Occipital lobe (tissue), 2 donors: ENCODE data around the gene CD2. TPM values are rescaled to one million over a fixed set of nuclear protein-coding genes. Genes with fewer than 3 reads are reported as not detected.
A peak's percentile ranks its signal among the peaks of the same experiment; 100 is the strongest.
"Not testable (repeated sequence)": the region's sequence is repeated elsewhere in the genome, so short reads cannot be mapped to it uniquely, and the experiment has no call there.

Experiments
- DNase-seq: peaks from one replicate; lab custom pipeline; 2025; lab: John Stamatoyannopoulos, UW
- total RNA-seq: library from RNA; depleted of rRNA; stranded (reverse); fragments of >200 nt; gene quantifications from one replicate; pipeline ENCODE4 v1.2.3, GENCODE V29; 2014

The CD2 gene
- total RNA-seq, 1 donor from 2014 or later, result not detected

DNA sequence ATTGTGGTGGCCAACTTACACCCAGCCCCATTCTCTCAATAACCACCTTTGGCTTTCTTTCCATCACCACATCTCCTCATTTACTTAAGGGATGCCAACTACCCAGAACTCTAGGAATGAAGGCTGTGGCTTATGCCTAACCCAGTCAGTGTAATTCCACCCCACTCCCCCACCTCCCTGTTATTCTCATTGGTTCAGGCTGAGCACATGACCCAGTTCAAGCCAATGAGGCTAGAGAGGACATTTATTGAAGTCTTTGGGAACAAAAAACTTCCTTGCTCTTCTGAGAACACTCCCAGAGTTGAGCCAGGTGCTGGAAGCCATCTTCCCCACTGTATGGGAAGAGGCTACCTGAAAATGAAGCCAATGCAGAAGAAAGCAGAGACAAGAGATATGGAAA, 22.8 kb upstream of the CD2 start:
- no peak for DNase-seq

DNA sequence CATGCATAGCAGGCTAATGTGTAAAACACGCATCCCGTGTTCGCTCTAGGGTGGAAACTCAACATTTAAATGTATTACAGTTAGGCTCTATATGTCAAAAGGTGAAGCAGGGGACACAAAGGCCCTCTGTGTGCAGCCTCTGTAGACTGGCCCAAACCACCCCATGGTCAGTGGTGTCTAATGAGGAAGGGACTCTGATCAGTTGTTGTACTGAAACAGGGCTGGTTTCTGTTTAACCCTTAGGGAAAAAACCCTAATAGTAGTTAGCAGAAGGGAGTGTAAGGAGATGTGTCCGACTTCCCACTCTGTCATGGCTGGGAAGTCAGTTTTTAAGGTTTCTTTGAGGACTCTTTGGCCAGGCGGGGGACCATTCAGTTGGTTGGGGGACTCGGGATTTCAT, 21.5 kb upstream of the CD2 start:
- no peak for DNase-seq

DNA sequence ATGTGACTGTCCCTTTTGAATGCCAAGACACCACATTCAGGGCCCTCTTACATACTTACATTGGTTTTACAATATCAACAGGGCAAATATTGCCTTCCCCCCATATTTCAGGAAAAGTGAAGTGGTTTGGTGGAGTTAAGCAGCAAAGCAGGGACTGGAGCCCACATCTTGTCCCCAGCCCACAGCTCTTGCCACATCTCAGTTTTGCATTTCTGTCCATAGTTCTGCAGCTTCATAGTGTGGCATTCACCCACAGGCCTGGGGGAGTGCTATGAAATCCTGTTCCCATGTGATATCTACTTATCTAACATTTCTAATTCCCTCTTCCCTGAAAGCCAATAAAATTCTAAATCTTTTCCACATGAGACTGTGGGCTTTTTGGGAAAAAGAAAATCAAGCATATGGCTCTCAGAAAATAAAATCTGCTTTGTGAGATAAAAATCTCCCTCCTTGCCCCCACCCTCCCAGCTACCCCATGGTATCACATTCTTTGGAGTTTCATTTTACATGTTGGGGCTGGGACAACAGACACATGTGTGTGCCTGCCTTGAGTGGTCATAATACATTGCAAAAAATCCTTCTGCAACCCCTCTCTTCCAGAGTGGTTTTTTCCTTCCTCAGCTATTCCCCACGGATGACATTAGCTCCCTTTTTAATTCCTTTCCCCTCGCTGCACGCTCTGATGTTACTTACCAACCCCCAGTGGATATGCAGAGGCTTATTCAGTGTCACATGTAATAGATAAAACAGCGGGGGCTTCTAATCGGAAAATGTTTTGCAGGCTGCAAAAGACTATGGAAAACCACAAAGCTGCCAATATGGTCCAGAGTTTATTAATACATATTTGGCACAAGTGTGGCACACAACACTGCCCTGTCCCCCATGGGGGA, 20.5 kb upstream of the CD2 start:
- DNase-seq, result no peak

DNA sequence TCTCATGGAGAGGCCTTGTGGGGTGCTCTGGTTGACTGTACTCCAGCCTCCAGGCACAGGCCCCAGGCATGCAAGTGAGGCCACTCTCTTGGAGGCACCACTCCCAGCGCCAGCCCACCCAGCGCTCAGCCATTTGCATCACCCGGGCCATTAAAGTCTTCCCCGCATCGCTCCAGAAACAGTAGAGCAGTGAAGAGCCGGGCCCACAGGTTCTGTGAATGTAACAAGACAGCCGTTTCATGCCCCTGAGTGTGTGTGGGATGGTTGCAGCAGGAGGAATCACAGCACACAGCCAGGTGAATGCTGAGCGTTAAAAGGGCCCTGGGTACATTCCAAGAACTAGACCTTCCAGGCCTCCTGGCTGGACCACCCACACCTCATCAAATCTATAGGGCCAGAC, 19.0 kb upstream of the CD2 start:
- DNase-seq, result no peak

DNA sequence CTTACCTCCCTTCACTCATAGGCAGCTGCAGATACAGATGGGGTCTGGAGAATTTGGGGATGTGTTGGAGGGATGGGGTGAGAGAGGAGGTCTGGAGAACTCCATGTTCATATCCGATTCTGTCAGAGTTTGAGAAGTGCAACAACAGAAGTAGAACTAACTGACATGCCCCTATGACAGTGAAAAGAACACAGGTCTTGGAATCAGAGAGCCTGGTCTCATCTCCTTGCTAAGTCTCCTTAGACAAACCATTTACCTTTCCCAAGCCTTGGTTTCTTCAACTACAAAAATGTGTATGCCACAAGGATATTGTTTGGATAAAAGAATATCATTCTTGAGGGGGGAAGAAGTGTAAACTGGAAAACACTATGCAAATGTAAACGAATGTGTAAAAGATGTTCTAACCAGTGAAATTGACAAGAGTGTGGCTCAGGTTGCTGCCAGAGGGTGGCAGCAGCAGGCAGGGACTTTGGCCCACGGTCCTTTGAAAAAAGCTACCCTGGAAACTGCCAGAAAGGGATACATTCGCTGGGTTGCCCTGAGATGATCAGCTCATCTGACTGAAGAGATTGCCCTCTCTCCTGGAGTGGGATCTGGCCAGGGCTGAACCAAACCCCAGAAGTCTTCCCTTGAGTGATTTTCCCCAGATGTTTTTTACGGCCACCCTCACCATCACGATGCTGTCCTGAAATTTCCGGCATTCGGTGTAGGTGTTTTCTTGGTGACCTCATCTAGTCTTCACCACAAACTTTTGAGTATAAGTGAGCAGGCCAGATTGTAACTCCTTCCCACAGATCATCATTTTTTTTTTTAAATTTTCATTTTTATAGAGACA, 17.0 kb upstream of the CD2 start:
- peak; percentile 18 for DNase-seq

DNA sequence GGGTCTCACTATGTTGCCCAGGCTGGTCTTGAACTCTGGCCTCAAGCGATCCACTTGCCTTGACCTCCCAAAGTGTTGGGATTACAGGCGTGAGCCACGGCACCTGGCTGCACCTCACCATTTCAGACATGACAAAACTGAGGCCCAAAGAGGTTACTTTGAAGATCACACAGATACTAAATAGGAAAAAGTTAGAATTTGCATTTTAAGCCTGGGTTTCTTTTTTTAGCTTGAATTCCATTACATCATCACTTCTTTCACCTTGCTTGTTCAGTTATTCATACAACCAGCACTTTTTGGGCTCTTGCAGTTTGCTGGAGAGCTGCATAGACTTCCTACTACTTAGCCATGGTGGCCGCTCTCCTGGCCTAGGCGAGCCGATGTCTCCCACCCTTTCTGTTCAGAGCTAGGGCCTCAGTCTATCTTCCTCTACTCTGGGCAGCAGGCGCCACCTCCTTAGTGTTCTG, 16.3 kb upstream of the CD2 start:
- DNase-seq, result no peak

DNA sequence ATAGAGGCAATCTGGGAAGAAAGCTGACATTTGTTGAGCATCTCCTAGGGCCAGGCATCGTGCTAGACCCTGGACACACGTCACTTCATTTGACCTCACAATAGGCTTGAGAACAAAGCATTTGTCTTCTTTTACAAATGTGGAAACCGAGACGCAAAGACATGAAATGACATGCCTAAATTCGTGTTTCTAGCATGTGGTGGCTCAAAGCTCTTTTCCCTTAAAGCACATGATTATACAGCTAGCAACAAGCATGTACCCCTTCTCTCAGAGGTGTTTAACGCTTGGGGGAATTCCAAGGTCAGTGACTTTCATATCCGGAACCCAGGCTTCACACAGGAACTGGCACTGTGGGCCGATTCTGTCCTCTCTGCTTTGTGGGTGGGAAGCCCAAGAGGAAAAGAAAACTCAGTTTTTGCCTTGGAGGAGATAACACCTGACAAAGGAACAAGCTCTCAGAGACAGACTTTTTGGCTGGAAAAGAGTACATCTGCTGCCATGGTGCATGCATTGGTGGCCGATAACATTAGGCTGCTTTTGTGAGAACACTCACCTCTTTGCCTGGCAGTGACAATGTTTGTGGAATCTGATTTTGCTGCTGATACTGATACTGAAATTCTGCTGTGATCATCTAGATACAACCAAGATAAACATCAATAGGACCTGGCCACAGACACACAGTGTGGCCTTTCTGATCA, 15.4 kb upstream of the CD2 start:
- DNase-seq, result no peak

DNA sequence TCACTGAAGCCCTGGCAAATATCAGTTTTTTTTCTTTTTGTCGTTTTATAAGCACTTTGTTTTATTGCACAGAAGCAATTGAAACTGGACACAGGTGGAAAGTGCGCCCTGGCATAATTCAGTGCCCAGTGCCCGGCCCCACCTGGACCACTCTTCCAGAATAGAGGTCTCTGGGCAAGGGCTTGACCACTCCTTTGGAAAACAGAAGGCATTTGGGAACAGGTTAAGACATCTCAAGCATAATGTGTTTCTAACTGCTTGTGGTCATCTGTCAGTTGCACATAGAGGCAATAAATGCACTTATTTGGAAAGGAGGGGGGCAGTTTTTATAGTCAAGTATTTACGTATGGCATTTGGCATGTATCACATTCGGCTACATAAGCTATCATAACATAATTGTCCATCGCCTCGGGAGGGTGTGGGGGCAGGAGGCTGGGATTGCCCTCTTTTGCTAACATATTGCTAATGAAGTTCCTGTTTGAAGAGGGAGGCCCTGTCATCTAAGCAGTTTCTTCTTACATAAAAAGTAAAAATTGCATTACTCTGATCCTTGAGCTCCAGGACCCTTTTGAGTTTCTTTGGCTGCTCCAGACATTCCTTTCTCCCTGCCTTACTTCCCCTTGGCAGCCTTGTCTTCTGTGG, 14.7 kb upstream of the CD2 start:
- DNase-seq, result no peak

DNA sequence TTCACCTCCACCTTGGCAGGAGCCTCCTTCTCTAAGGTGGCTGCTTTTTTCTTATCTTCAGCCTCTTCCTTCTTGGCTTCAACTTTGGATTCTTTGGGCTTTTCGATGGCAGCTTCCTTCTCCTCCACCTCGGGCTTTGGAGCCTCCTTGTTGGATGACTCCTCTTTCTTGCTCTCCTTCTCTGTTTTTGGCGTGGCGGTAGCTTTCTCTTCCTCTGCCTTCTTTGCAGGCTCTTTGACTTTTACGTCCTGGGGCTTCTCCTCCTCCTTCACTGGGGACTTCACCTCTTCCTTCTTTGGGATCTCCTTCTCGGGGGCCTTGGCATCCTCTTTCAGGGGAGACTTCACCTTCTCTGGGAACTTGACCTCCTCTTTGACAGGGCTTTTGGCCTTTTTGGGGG, 13.9 kb upstream of the CD2 start:
- no peak for DNase-seq

DNA sequence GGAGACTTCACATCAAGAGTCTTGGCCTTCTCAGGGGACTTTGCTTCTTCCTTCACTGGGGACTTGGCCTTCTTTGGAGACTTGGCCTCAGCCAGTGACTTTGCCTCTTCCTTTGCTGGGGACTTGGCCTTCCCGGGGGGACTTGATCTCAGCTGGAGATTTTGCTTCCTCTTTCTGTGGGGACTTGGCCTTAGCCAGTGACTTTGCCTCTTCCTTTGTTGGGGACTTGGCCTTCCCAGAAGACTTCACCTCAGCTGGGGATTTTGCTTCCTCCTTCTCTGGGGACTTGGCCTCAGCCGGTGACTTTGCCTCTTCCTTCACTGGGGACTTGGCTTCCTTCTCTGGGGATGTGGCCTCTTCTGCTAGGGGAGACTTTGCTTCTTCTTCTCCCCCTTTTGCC, 13.5 kb upstream of the CD2 start:
- DNase-seq, result no peak

DNA sequence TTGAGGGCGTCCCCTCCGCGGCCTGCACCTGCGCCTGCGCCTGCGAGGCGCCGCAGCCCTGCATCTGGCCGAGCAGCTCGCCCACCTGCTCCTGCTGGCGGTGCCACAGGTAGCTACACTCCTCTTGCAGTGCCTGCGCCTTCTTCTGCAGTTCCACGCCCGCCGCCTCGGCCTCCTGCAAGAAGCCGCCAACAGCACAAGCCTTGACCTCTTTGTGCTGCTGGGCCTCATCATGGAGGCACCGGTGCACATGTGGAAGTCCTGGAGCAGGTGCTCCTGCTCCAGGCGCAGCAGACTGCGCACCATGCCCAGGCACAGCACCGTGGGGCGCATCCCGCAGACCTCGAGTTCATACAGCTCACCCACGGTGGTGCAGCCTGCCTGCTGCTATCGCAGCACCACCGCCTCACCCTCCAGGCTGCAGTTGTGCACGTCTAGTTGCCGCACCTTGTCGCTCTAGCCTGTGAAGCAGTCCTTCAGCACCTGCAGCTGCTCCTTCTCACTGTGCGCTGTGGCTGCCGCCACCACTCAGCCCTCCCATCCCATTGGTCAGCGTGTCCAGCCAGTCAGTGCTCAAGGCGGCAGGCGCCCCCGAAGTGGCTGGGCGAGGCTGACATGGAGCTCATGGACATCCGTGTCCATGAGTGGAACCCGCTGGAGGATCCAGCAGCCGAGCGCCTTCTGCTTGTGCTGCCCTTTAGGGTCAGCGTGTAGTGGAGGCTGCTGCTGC, 12.2 kb upstream of the CD2 start:
- no peak for DNase-seq

DNA sequence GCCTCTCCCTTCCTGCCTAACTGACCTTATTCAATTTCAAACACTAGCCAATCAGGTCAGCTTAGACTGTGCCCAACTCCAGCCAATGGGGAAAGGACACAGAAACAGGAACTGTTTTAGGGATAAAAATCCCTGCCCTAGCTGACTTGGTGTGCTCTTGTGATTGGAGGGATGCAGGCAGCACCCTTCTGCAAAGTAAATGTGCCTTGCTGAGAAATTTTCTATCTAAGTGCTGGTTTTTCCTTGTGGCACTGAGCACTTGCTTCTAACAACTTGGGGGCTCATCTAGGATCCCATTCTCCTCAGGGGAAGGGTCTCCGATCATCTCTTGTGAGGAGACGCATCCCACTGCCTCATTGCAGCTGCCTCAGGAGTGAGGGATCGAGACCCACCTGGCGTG, 10.7 kb upstream of the CD2 start:
- no peak for DNase-seq

DNA sequence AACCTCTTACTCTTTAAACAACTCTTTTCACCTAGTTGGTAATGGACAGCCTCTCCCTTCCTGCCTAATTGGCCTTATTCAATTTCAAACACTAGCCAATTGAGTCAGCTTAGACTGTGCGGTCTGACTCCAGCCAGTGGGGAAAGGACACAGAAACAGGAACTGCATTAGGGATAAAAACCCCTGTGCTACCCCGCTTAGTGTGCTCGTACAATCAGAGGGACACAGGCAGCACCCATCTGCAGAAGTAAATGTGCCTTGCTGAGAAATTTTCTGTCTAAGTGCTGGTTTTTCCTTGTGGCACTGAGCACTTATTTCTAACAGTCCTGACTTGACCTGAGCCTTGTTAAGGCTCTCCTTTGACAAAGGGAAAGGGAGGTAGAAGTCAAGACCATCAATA, 6.0 kb upstream of the CD2 start:
- no peak for DNase-seq

DNA sequence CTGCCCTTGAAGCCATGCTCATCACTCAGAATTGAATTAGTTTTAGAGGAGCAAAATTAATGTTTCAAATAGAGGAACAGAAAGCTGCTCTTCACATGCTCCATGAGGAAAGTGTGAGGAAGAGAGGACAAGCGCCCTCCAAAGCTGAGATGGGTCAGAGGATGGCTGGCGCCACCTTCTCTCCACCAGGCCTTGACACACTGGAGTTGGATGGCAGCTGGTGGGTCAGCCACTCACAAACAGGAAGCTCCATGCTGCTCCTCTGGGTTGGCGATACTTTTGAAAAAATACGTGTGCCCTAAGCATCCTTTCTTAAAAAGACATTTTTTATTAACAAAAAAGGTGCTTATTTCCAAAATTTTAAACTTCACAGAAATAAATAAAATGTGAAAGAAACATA, 3.1 kb upstream of the CD2 start:
- DNase-seq, result no peak

DNA sequence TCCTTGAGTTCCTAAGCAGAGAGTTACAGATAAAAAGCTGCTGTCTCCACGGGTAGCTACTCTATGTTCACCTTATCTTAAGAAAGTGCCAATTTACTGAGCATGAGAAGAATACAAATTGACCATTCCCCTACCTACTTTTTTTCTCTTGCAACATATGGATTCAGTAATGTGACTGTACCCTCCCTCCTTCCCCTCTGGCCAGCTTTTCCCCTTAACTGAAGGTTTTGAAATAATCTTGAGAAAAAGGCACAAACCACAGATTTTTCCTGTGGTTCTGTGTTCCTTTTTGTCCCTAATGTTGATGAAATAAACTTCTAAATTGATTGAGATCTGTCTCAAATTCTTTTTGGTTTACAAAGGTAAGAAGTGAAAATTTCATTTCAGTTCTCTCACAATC, 2.6 kb upstream of the CD2 start:
- DNase-seq, result no peak

DNA sequence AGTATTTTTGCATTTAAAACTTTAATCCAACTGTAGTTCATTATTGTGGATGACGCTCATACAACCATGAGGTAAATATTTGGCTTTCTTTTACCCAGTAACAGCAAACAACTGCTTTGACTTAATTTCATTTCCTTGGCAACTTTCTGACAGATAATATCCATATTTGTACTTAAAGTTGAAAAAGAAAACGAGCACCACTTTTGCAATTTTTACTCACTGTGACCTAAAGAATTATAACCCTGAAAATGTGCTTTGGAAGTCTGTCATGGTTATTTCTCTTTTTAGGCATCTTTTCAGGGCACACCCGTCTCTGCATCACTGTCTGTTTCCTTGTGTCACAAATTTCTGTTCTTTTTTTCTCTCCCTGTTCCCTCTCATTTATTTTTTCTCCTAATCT, 918 bp upstream of the CD2 start:
- no peak for DNase-seq

DNA sequence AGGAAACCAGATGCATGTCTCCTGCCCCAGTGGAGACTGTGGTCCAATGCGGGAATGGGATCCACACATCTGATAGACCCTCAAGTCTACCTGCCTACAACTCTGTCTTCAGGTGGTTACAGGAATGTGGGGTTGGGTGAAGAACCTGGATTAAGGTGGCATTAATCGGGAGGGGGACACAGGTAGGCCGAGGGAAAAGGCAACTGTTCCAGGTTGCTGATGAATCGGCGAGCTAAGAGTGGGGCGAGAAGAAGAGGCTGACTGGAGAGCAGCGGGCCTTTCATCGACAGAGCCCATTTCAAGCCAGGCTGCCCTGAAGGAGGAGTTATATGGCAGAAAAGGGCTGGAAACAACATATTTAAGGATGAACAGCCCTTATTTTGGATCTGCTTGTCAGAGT, 836 bp downstream of the CD2 start:
- DNase-seq, result no peak

DNA sequence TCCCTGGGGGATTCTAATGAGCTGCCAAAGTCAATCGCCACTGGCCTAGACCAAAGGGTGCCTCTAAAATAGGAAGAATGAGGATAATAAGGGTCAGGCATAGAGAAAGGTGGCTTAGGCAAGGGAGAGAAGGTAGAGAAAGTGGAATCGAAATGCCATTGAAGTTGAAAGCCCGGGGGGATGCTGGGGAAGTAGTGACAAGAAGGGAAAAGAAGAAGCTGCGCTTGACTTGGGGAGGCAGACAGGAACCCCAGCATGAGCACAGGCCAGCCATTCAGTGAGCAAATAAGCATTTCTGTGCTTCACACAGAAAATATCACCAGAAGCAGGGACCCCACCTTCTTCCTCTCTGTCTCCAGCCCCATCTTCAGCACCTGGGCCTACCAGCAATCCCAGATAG, 1.5 kb downstream of the CD2 start:
- DNase-seq, result no peak

DNA sequence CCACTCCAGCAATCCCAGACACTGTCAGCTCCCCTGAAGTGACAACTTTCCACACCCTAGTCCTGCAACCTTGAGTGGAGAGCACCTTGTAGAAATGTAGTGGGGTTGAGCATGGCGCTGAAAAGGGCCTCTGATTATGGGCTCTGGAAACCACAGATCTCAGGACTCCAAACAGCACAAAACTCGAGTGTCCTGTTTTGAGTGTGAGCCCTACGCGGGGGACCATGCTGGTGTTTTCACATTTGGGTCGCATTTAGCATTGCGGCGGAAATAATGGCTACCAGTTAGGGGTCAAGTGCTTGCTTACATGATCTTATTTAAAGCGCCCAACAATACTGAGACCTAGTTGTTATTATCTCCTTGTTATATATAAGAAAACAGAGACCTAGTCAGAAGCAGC, 1.9 kb downstream of the CD2 start:
- not testable (repeated sequence) for DNase-seq

DNA sequence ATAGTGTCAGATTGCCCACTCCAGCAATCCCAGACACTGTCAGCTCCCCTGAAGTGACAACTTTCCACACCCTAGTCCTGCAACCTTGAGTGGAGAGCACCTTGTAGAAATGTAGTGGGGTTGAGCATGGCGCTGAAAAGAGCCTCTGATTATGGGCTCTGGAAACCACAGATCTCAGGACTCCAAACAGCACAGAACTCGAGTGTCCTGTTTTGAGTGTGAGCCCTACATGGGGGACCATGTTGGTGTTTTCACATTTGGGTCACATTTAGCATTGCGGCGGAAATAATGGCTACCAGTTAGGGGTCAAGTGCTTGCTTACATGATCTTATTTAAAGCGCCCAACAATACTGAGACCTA, 4.2 kb downstream of the CD2 start:
- DNase-seq, result not testable (repeated sequence)

DNA sequence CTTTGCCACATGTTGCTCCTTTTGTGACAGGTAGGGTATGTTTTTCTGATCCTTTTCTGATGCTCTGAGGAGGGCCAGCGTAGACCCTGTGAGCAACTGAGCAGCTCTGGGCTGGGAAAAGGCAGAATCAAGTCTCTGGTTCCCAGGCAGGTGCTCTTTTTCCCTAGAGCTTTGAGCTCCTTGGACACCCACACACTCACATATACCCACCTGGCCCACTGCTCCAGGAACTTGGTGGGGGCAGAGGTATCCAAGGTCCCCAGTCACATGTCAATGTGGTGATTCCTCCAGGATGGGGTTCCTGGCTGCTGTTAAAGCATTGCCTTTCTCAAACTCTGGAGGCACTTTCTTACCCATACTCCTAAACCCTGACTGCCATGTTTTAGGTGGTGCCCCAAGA, 5.4 kb downstream of the CD2 start:
- DNase-seq, result no peak
